T follicular helper cell (primary cell): ENCODE measurements around the gene NABP2.
"Not testable (repeated sequence)": the region's sequence is repeated elsewhere in the genome, so short reads cannot be mapped to it uniquely, and the experiment has no call there.

Source experiments
- DNase-seq: peaks from one replicate; pipeline ENCODE4 v3.0.0-alpha.2; 2020; ENCODE audit warnings: low read depth
- total RNA-seq, 2 experiments: gene quantifications; one replicate each; lab custom pipeline; 2026; lab: John Stamatoyannopoulos, UW

NABP2 gene
- total RNA-seq = 18.9 to 47.3 reads per million in 2 experiments

DNA sequence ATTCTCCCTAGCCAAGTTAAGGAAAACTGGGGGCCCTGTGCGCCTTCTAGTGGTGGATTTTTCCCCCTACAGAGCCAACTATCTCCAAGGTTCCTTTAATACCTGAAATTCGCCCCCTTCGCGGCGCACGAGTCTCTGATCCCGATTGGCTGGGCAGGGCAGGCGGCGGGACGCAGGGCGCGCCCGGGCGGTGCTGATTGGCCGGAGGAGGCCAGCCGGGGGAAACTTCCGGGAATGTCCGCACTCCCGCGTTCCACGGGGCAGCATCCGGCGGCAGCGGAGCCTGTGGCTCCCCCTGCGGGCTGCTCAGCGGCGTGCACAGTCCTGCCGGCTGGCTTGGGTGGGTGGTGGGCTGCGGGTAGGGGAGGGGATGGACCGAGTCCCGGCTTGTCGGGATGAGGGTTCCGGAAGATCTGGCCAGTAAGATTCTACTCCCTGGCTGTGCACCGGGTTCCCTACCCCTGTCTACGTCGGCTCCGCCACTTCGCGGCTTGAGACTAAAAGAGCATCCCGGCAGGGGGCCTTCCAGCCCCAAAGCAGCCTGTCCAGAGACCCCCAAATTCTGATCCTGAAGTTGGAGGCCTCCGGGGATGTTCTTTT is at the start of gene NABP2:
Gene NABP2 (plus strand): TSS at position 241 of the 600 bp plus-strand sequence. CDS start 515 bp downstream, outside the sequence.
- DNase-seq = peak; percentile 82

DNA sequence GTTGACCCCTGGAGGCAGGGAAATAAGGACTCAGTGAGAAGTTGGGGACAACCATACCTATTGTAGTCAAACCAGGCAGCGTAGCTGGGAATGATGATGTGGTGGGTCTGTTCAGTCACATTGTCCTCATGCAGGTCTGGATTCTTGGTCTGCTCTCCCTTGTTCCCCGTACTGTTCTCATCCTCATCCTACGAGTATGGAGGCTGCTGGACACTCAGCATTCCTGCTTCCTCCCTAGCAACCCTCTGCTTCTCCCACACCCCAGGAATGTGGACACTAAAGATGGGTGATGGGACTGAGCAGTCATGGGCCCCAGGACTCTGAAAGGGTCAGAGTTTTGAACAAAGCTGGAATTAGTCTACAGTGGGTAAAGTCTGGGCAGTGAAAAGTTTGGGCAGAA is 45.8 kb upstream of the NABP2 start:
- DNase-seq = no peak

DNA sequence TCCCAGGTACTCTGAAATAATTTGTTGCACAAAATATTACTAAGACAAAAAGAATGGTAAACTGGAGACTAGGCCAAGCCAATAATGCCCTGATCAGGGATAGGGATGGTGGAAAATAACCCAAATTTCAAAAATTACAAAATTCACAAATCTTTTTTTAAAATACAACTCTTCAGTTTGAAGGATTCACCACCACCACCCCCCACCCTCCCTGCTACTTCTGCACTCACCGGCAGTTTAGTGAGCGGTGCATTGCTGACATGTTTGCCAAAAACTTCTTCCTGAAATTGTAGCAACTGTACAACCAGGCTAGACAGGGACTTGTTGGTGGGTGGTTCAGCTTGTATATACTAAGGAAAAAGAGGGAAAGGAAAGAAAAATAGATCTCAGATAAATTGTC is 37.2 kb upstream of the NABP2 start:
- no peak for DNase-seq

DNA sequence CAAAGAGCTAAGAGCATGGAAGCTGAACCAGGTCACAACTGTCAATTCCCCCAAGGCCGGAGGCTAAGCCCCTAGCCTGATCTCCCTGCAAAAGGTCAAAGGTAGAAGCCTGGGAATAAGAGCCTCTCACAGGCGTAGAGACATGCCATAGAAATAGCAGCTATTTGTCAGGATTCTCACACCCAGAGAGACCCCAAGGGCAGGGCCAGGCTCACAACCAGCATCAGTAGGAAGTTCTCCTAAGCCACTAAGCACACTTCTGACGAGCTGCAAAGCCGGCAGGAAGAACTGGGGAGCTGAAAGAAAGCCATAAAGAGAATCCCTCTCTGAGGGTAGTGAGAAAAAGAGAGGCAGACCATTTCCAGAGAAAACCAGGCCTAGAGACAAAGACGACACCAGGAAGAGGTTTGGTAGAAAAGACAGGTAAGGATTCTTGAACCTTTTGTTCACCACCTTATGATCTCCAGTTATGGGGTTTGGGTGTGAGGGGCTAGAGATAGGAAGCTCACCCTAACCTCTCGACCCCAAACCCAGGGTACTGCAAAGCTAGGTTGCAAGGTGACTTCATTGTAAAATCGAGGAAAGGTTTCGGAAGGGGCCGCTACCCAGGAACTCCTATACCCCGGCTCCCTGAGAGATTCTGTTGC is 35.9 kb upstream of the NABP2 start:
- DNase-seq = no peak

DNA sequence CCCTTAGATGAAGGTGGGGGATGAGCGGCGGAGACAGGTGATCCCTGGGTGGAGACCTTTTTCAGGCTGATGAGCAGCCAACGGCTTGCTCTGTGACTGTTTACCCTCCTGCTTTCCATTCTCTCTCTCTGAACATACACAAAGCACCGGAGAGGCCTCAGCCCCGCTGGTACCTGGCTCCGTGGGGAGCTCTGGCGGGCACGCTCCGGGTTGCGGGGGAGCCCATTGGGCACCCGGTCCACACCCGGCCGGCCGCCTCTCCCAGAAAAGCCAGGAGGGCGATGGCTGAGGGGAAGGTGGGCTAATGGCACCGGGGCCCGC is 35.4 kb upstream of the NABP2 start:
- no peak for DNase-seq

DNA sequence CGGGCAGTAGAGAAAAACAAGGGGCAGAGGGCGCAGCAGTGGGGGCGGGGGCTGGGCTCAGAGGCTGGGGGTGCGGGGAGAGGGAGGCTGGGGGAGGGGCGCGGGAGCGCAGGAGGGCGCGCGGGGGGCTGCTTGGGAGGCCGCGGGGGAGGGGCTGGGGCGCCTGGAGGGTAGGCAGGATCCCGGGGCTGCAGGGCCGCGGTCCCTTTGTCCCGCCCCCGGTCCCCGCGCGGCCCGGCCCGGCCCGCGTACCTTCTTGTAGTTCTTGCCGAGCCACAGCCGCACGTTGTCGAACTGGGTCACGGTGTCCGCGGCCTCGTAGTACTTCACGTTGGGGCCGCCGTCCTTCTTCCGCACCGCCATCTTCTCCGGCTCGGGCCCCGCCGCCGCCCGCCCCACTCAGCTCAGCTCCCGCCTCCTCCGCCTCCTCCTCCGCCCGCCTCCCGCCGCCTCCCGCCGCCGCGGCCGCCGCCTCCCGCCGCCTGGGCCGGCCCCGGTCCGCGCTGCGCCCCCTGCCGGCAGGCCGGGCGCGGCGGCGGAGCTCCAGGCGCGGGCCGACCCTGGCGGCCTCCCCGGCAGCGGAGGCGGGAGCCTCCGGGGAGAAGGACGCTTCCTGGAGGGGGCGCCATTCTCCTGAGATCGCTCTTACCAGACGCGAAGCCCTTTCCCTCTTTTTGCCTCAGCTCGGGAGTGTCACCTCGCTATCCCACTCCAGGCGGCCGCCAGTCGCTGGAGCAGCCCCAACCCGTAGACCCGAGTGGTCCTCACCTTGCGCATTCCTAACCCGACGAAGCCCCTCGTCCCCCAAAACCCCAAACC is 34.8 kb upstream of the NABP2 start, which contains the start of gene SMARCC2:
Gene SMARCC2 (minus strand): TSS at position 385 of the 819 bp plus-strand sequence. CDS start 22 bp downstream, at position 363.
- peak; percentile 77 for DNase-seq

DNA sequence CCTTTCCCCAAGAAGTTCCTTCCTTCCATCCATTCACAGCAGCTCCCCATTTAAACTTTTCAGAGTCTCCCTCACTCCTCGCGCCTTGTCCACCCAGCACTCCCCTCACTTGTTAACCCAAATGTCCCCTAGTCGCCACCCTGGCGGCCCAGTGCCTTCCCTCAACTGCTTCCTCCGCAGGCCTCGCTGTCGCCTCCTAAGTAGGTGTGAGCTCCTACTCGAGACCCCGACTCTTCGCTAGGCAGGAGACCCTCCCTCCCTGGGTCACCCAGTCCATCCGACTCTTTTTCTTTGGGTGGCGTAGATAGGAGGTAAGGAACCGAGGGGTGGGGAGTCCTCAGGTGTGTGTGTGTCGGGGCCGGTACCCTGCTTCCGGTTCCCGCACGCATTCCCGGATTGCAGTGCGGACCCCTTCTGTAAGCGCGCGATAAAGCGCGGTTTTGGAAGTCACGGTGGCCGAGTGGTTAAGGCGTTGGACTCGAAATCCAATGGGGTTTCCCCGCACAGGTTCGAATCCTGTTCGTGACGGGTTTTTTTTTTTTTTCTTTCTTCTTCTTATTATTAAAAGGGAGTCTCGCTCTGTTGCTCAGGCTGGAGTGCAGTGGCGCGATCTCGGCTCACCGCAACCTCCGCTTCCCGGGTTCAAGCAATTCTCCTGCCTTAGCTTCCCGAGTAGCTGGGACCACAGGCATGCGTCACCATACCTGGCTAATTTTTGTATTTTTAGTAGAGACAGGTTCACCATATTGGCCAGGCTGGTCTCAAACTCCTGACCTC is 34.0 kb upstream of the NABP2 start:
- peak; percentile 56 for DNase-seq

DNA sequence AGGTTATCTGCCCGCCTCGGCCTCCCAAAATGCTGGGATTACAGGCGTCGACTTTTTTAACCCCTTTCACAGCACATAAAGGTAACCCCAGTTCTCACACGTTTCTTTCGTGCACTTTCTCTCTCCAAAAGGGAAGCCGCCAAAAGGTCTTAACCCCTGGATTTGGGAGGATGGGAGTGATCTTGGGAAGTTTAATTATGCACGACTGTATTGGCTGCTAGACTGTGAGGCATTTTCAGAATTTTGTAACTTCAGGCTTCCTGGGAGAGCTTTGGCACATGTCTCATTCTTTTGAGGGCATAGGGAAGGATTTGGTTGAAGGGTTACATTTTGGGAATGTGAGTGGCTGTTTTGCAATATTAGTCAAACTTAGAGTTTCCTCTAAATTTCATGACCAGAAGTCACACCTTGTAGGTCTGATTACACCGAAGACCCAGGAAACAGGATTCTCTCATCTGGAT is 33.4 kb upstream of the NABP2 start:
- DNase-seq = no peak

DNA sequence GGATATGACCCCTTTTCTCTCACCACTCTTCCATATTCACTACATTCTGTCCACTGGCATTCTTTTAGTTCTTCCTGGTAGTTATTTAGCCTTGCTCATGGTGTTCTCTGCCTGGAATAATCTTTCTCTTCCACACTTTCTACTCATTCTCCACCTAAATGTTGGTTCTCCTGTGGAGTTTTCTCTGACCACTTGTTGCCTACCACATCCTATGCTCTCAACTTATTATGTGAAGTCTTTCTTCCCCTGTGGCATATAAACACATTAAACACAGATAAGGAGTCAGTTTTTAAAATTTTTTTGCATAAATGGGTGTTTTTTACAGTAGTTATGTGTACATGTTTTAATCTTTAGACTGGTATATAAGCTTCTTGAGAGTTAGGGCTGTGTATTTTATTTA is 31.6 kb upstream of the NABP2 start:
- DNase-seq = no peak

DNA sequence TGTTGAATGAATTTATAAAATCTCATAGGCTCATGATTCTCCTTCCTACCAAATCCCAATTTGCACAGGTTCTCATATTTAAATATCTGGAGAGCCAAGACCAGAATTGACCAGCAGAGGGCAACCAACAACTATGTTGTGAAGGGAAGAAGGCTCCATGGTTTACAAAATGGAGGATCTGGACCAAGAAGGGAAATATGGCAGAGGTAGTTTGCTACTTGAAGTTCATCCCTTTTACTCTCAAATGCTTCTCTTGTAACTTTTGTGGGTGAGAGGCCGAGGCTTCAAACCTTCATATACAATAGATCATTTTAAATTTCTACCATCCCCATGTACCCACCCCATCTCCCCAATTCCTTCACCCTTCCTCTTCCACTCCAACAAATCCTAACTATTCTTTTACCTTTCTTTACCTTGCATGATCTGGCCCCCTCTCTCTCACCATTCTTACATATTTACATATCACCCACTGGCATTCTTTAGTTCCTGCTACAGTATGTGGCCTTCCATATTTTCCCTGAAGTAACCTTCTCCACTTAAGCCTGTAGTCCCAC is 31.0 kb upstream of the NABP2 start:
- DNase-seq = peak; percentile 65

DNA sequence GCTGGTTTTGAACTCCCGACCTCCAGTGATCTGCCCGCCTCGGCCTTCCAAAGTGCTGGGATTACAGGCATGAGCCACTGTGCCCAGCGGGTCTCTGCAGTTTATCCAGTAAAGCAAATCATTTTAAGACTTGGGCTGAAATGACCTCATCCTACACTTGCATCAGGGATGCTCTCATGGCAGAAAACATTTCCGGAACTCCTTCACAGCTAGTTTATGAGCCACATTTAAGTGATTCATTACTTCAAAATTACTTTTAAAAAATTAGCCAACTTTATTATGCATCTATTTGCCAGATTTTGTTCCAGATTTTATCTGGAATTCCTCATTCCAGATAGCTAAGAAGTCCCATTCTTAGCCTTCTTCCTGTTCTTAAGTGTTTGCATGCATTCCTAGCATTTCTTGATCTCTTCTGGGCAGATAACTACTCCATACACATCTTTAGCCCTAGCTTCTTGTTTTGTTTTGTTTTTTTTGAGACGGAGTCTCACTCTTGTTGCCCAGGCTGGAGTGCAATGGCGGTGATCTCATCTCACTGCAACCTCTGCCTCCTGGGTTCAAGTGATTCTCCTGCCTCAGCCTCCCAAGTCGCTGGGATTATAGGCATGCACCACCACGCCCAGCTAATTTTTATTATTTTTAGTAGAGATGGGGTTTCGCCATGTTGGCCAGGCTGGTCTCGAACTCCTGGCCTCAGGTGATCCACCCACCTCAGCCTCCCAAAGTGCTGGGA is 27.2 kb upstream of the NABP2 start:
- not testable (repeated sequence) for DNase-seq

DNA sequence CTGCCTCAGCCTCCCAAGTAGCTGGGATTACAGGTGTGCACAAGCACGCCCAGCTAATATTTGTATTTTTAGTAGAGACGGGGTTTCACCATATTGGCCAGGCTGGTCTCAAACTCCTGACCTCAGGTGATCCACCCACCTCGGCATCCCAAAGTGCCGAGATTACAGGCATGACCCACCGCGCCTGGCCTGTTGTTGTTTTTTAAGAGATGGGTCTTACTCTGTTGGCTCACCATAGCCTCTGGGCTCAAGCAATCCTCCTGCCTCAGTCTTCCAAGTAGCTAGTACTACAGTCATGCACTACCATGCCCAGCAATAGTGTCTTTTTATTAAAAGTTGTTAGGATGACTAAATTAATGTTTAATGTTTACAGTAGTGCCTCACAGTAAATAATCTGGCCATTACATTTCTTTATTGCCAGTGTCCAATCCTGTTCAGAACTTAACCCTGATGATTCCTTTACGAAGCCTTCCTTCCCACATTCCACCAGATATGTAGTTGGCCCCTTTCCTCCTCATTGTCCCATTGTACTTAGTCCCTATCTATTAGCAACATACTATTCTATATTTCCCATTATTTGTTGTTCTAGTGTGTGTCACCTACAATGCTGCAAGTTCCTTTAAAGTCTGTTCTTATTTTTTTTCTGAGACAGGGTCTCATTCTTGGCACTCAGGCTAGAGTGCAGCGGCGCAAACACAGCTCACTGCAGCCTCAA is 26.1 kb upstream of the NABP2 start:
- DNase-seq = no peak

DNA sequence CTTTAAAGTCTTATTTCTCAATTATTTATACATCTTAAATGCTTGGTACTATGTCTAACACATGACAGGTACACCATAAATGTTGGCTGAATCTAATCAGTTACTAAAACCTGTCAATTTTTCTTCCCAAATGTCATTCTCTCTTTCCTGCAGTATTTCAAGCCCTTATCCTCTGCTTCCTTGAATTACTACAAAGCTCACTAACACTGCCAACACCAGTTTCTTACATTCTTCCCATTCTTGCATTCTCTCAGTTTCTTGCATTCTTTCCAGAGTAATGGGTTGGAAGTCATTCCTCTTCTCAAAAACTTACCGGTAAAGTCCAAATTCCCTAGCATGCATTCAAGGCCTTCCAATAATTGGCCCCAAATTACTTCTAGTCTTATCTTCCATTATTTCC is 25.3 kb upstream of the NABP2 start:
- no peak for DNase-seq

DNA sequence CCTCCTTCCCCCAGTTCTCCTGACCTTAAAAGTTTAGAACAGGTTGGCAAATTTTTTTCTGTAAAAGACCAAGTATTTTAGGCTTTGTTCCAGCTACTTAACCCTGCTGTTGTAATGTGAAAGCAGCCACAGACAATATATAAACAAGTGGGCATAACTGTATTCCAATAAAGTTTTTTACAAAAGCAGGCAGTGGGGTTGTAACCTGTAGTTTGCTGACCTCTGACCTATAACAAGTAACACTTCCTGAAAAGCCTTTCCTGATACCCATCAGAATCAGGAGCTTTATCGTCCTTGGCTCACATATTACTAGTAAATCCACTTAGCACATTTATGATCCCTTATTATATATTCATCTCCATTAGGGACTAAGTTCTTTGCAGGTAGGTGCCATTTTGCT is 21.8 kb upstream of the NABP2 start:
- DNase-seq = no peak

DNA sequence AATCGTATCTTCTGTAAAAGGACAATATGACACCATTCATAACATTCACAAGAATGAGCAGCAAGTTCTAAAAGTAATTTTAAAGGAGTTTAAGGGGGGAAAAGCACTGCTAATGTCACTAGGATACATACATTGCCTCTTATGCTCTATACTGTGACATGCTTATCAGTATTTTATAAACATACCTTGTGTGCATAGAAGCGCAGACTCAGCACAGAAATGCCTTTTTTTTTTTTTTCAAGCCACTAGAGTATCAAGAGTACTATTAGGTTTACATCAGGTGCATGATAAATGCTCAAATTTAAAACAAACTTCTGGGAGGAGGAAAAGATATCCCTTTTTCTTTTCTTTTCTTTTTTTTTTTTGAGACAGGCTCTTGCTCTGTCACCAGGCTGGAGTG is 21.3 kb upstream of the NABP2 start:
- DNase-seq = no peak

DNA sequence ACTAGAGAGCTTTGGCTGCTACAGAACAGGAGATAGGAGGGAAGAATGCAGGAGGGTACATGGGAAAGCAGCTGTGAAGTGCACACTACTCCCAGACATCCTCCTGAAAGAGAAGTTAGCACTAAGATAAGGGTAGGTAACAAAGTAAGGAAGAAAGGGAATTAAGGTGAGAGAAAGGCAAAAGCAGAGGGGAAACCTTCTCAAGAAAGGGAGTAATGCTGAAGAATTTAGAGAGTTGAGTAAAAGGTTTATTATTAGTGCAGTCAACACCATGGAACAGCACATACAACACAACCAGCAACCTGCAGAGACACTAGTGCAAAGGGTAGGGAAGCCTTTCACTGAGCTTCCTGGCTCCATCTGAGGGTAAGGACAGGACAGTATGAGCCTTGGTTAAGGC is 19.9 kb upstream of the NABP2 start:
- no peak for DNase-seq

DNA sequence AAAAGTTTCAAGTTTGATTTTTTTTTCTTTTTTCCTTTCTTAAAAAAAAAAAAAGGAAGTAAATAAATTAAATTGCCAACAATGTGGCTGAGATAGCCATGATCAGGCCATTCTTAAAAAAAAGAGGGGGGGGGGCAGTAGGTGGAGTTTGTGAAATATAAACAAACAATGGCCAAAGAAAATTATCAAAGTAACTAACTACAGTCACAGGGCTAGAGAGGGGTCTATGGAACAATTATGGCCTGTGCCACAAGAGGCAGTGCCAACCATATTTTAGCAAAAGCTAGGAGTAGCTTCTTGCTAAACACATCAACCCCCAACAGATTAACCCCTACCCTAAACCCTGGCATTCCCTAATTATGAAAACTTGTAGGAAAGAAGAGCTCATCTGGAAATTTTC is 18.7 kb upstream of the NABP2 start:
- DNase-seq = no peak

DNA sequence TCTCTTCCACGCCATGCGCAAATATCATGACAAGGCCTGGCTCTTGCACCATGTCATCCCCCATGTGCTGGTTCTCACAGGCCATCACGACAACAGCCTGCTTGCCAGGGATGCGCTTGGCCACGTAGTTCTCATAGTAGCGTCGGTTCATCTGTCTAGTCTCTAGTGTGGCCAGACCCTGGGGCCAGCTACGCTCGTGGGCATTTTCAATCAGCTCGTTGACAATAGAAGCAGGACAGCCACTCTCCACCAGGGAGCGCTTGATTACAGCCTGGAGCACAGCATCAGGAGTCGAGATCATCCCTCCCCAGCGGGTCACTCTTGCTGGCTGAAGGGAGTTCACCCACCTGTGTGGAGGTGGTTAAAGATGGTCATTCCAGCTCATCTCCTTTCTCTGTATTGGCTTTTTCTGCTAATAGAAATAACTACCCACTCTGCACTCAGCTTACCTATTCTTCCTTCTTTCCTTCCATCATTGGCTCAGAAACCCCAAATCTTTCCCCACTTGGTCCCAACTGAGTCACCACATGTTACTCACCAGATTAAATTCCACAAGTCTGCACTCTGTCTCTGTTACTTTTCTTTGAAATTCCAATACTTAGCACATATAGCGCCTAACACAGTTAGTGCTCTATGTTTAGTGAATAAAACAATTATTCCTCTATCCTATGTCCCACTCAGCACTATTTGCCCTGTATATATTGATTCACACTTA is 17.5 kb upstream of the NABP2 start:
- peak; percentile 8 for DNase-seq

DNA sequence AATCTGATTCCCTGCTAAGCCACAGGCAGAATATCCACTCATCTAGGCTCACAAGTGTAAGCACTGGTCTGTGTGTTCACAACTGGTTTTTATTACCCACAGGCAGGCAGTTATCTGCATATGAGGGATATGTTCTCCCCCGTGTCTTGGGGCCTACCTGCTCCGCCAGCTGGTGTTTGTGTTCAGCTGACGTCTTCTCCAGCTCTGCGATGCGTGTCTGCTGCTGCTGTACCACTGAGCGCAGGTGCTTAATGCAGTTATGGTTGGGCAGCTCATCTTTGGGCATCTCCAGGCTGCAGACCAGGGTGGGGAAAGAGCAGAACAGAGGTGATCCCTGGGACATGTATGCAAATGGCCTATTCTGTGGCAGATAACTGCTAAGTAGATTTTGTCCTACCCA is 16.1 kb upstream of the NABP2 start:
- DNase-seq = no peak

DNA sequence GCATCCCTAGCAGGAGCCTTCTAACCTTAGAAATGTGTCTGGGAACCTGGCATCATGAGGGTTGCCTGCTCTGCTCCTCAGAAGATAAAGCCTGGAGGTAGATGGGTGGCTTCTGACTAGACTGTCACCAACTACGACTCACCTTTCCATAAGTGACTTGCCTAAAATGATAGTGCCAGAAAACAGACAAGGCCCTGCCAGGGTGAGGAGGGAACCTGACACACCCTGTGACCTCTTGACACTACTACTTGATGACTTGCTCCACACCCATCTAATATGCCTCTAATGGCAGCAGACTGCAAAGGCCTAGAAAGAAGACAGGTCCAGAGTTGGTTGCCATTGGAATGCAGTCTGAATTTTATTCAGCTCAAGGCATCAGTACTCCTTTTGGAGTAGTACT is 11.8 kb upstream of the NABP2 start:
- no peak for DNase-seq
